ENCODE measurements around the gene B3GNT3. TPM values are rescaled to one million over a fixed set of nuclear protein-coding genes. Genes with fewer than 3 reads are reported as not detected.
A peak's percentile ranks its signal among the peaks of the same experiment; 100 is the strongest.

The B3GNT3 gene
- total and polyA plus RNA-seq, 12 donors: 0.03 to 0.39 TPM; not detected in 10

DNA sequence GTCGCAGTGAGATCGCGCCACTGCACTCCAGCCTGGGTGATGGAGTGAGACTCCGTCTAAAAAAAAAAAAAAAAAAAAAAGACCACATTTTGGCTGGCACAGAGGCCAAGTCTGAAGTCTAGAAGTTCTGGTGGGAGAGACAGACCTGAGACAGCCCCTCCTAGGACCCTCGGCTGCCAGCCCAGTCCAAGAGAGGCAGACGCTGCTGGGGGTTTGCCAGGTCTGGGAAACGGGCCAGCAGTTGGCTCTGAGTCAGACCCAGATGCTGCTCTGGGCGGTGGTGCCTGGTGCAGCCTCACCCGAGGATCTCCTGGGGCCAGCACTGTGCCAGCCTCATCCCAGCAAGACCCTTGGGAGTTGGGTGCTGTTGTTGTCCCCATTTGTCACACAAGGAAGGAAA is 37.8 kb upstream of the B3GNT3 start:
- no peaks in the 10 kb centered on the region for H3K27me3 ChIP-seq
- H3K4me3 ChIP-seq: no peak overlapping the region
- TF ChIP-seq POLR2A (IDR thresholded peaks at IDR 0.05): no peak
- TF ChIP-seq, protein P1, sequence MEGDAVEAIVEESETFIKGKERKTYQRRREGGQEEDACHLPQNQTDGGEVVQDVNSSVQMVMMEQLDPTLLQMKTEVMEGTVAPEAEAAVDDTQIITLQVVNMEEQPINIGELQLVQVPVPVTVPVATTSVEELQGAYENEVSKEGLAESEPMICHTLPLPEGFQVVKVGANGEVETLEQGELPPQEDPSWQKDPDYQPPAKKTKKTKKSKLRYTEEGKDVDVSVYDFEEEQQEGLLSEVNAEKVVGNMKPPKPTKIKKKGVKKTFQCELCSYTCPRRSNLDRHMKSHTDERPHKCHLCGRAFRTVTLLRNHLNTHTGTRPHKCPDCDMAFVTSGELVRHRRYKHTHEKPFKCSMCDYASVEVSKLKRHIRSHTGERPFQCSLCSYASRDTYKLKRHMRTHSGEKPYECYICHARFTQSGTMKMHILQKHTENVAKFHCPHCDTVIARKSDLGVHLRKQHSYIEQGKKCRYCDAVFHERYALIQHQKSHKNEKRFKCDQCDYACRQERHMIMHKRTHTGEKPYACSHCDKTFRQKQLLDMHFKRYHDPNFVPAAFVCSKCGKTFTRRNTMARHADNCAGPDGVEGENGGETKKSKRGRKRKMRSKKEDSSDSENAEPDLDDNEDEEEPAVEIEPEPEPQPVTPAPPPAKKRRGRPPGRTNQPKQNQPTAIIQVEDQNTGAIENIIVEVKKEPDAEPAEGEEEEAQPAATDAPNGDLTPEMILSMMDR (IDR thresholded peaks at IDR 0.05): no peak
- no peaks in the 10 kb centered on the region for H3K36me3 ChIP-seq (replicated peaks in 1 of 2)
- H3K4me1 ChIP-seq (replicated peaks in 1 of 2): peaks cover 4 to 12% of the 10 kb centered on the region in 2 donors
- no peak overlapping the region for H3K27ac ChIP-seq
- intact Hi-C loops (cut with DNase I): no loop called here
- WGBS, 4 donors: 23 to 36% (median 28%) methylated on average over 6 to 9 of the region's 9 CpGs
- H3K9me3 ChIP-seq (replicated peaks in 1 of 3): no peaks in the 10 kb centered on the region
- peak; percentile 78 to 88 (median 85) for DNase-seq

DNA sequence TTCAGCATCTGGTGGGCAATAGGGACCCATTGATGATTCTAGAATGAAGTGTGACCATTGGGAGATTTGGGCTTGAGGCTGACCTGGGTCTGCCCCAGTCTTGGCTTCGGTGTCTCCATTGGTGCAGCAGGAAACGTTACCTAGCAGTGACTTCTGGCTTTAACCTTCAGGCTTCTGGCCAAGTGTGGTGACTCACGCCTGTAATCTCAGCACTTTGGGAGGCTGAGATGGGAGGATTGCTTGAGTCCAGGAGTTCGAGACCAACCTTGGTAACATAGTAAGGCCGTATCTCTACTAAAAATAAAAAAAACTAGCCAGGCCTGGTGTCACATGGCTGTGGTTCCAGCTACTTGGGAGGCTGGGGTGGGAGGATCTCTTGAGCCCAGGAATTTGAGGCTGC is 36.4 kb upstream of the B3GNT3 start:
- Histone ChIP-seq H3K9me3 (replicated peaks in 1 of 3) (no peaks in the 10 kb centered on the region), H3K27me3 (no peaks in the 10 kb centered on the region), H3K4me3 (no peak overlapping the region), H3K4me1 (replicated peaks in 1 of 2) (peaks cover 4 to 12% of the 10 kb centered on the region in 2 donors), H3K27ac (no peak overlapping the region), H3K36me3 (replicated peaks in 1 of 2) (no peaks in the 10 kb centered on the region)
- DNase-seq: no peak
- TF ChIP-seq POLR2A (IDR thresholded peaks at IDR 0.05): no peak
- TF ChIP-seq, protein P1 (IDR thresholded peaks at IDR 0.05): no peak
- 54 to 78% (median 54%) methylated on average over 5 of the region's 5 CpGs; no CpG with 5 or more reads in 1 of the 4 donors for WGBS, 4 donors
- intact Hi-C loops (cut with DNase I): no loop called here

DNA sequence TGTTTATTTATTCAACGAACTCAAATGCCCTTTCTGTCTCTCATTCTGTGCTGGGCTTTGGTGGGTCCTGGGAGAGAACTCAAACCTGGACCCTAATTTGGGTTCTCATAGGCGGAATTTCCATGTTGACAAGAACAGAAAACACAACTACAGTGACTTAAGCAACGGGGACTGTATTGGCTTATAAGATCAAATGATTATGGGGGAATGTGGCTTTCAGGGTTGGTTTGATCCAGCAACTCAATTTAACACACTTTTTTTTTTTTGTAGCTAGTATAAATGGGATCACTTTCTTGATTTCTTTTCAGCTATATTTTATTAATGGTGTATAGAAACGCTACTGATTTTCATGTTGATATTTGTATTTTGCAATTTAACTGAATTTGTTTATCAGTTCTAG is 33.8 kb upstream of the B3GNT3 start:
- Histone ChIP-seq H3K27ac (no peak overlapping the region), H3K4me1 (replicated peaks in 1 of 2) (no peaks in the 10 kb centered on the region), H3K36me3 (replicated peaks in 1 of 2) (no peaks in the 10 kb centered on the region), H3K27me3 (no peaks in the 10 kb centered on the region), H3K4me3 (no peak overlapping the region), H3K9me3 (replicated peaks in 1 of 3) (no peaks in the 10 kb centered on the region)
- no peak for DNase-seq
- TF ChIP-seq, protein P1 (IDR thresholded peaks at IDR 0.05): no peak
- no peak for TF ChIP-seq POLR2A (IDR thresholded peaks at IDR 0.05)
- intact Hi-C loops (cut with DNase I): loop anchor here in 1 of 2 donors (5.0 kb wide), 1 partner anchor 54 kb away; no protein-coding TSS in a partner anchor
- 80 to 87% (median 83%) methylated on average over 4 of the region's 4 CpGs for WGBS, 4 donors

DNA sequence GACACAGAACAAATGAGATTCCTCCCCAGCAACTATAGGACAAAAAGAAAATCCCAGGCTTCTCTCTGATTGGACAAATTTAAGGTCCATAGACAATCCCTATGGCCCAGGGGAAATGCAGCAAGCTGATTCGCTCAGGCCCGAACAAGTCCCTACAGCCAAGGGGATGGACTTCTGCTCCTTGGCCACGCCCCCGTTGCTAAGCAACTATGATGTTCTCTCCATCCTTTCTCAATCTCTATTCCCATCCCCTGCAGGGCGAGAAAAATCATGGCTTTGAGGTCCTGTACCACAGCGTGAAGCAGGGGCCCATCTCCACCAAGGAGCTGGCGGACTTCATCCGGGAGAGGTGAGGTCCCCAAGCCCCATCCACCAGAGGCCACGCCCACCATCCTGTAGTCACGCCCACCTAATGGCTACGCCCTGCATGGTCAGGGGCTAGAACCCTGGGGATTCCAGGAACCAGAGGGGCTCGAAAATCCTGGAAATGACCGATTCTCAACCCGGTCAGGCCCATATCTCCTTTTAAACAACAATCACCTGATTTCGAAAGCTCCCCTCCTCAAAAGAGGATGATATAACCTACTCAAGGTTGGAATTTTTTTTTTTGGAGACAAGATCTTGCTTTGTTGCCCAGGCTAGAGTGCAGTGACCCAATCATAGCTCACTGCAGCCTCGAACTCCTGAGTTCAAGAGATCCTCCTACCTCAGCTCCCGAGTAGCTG is 32.3 kb upstream of the B3GNT3 start:
- Histone ChIP-seq H3K4me3 (no peak overlapping the region), H3K27ac (no peak overlapping the region), H3K4me1 (replicated peaks in 1 of 2) (peaks cover 0 to 5% of the 10 kb centered on the region in 2 donors), H3K36me3 (replicated peaks in 1 of 2) (no peaks in the 10 kb centered on the region), H3K27me3 (no peaks in the 10 kb centered on the region), H3K9me3 (replicated peaks in 1 of 3) (no peaks in the 10 kb centered on the region)
- peak in 5 of 7 donors; percentile 43 to 56 (median 51) for DNase-seq
- TF ChIP-seq, protein P1 (IDR thresholded peaks at IDR 0.05): no peak
- no peak for TF ChIP-seq POLR2A (IDR thresholded peaks at IDR 0.05)
- intact Hi-C loops (cut with DNase I): loop anchor here in 1 of 2 donors (5.0 kb wide), 1 partner anchor 55 kb away; no protein-coding TSS in a partner anchor
- WGBS, 4 donors: 60 to 81% (median 61%) methylated on average over 13 to 17 of the region's 17 CpGs
